GM23338 (cell line): Measurements from ENCODE around the gene CATSPERZ. TPM values are rescaled to one million over a fixed set of nuclear protein-coding genes. Genes with fewer than 3 reads are reported as not detected.

Experiments
- ATAC-seq: fragments of 200-7000 bp; cut with Tn5 transposase; 3 replicates; pipeline ENCODE4 v1.9.1; 2020
- DNase-seq: peaks from one replicate; pipeline ENCODE4 v3.0.0-alpha.2; 2015; ENCODE audit warnings: low spot score
- H2AFZ ChIP-seq: fragments of 200-600 bp; sonication (generic); 2 replicates; pipeline ENCODE4 v1.8.0; 2016; ENCODE audit warnings: antibody characterized with exemption, mild to moderate bottlenecking, moderate library complexity
- H3F3A ChIP-seq: fragments of 200-600 bp; sonication (generic); replicated peaks from 2 replicates; pipeline ENCODE4 v1.8.0; 2017; ENCODE audit warnings: antibody characterized with exemption, mixed run types, low read depth
- H3K27ac ChIP-seq: fragments of 200-600 bp; sonication (generic); 2 replicates; pipeline ENCODE4 v1.6.1; 2016; ENCODE audit warnings: low read depth
- H3K27me3 ChIP-seq: fragments of 200-600 bp; sonication (generic); 2 replicates; pipeline ENCODE4 v1.8.0; 2016; ENCODE audit warnings: mild to moderate bottlenecking, mixed run types, moderate library complexity; ENCODE audit not compliant: insufficient read depth
- H3K36me3 ChIP-seq: fragments of 200-600 bp; sonication (generic); 2 replicates; pipeline ENCODE4 v1.8.0; 2016; ENCODE audit warnings: mild to moderate bottlenecking; ENCODE audit not compliant: insufficient read depth
- H3K4me1 ChIP-seq: fragments of 200-600 bp; sonication (generic); 2 replicates; pipeline ENCODE4 v1.8.0; 2016; ENCODE audit warnings: mild to moderate bottlenecking, moderate library complexity; ENCODE audit not compliant: insufficient read depth
- H3K4me2 ChIP-seq: fragments of 200-600 bp; sonication (generic); 2 replicates; pipeline ENCODE4 v1.7.1; 2017; ENCODE audit warnings: mixed run types
- H3K4me3 ChIP-seq: fragments of 200-600 bp; sonication (generic); 2 replicates; pipeline ENCODE4 v1.6.1; 2016; ENCODE audit warnings: mixed run types
- H3K79me2 ChIP-seq: fragments of 200-600 bp; sonication (generic); replicated peaks from 2 replicates; pipeline ENCODE4 v1.8.0; 2017; ENCODE audit warnings: mild to moderate bottlenecking; ENCODE audit not compliant: insufficient read depth
- H3K9me2 ChIP-seq: fragments of 200-600 bp; sonication (generic); 2 replicates; pipeline ENCODE4 v1.8.0; 2017; ENCODE audit not compliant: insufficient read depth
- H4K20me1 ChIP-seq: fragments of 200-600 bp; sonication (generic); replicated peaks from 2 replicates; pipeline ENCODE4 v1.8.0; 2017; ENCODE audit warnings: mild to moderate bottlenecking; ENCODE audit not compliant: insufficient read depth
- H3K27ac Mint-ChIP-seq: 2 replicates; pipeline ENCODE4 v1.8.0; 2020; ENCODE audit warnings: inconsistent platforms, mild to moderate bottlenecking, moderate library complexity, mixed read lengths
- H3K27me3 Mint-ChIP-seq: 3 replicates; pipeline ENCODE4 v1.8.0; 2022; ENCODE audit warnings: low read depth, mild to moderate bottlenecking, moderate library complexity, mixed read lengths, inconsistent platforms; ENCODE audit not compliant: insufficient read depth, poor library complexity
- H3K36me3 Mint-ChIP-seq: 3 replicates; pipeline ENCODE4 v1.8.0; 2021; ENCODE audit warnings: low read depth, mild to moderate bottlenecking, inconsistent platforms, moderate library complexity, mixed read lengths
- H3K4me1 Mint-ChIP-seq: 3 replicates; pipeline ENCODE4 v1.8.0; 2020; ENCODE audit warnings: mild to moderate bottlenecking, inconsistent platforms, mixed read lengths
- H3K4me3 Mint-ChIP-seq: 3 replicates; pipeline ENCODE4 v1.8.0; 2021; ENCODE audit warnings: moderate library complexity, mild to moderate bottlenecking, inconsistent platforms, mixed read lengths
- H3K9me3 Mint-ChIP-seq: 3 replicates; pipeline ENCODE4 v1.8.0; 2020; ENCODE audit warnings: moderate library complexity, mild to moderate bottlenecking, inconsistent platforms, mixed read lengths
- EZH2 ChIP-seq: fragments of 200-600 bp; sonication (generic); IDR thresholded peaks from one replicate; pipeline ENCODE4 v1.8.0; 2017; ENCODE audit warnings: antibody characterized with exemption, mild to moderate bottlenecking, low read depth; ENCODE audit not compliant: unreplicated experiment
- EZH2phosphoT487 ChIP-seq: fragments of 200-600 bp; sonication (generic); IDR thresholded peaks from one replicate; pipeline ENCODE4 v1.8.1; 2018; ENCODE audit warnings: antibody characterized with exemption; ENCODE audit not compliant: unreplicated experiment
- JUNB ChIP-seq: IDR thresholded peaks from one replicate; pipeline ENCODE4 v1.6.1; 2016; ENCODE audit warnings: antibody characterized with exemption; ENCODE audit not compliant: unreplicated experiment
- NANOG ChIP-seq: IDR thresholded peaks from 2 replicates; pipeline ENCODE4 v1.6.1; 2016; ENCODE audit warnings: antibody characterized with exemption, borderline replicate concordance
- POLR2AphosphoS5 ChIP-seq: IDR thresholded peaks from 2 replicates; pipeline ENCODE4 v1.6.1; 2016; ENCODE audit warnings: antibody characterized with exemption, low read depth
- STAT1 ChIP-seq: IDR thresholded peaks from one replicate; pipeline ENCODE4 v1.6.1; 2016; ENCODE audit warnings: antibody characterized with exemption; ENCODE audit not compliant: unreplicated experiment
- polyA plus RNA-seq: library from polyadenylated mRNA; unstranded; fragments of >200 nt; fragmentation: Nextera tagmentation; extraction: Ambion mirVana; gene quantifications from 2 replicates; pipeline ENCODE4 v1.2.1, GENCODE V29; 2016
- total RNA-seq: library from RNA; depleted of rRNA; stranded (reverse); fragments of >200 nt; shearing (Covaris generic); gene quantifications from 2 replicates; pipeline ENCODE4 v1.2.3, GENCODE V29; 2014
- TF ChIP-seq, protein P1 (sequence below), 2 experiments: fragments of 200-600 bp in 1 of 2; sonication (generic) in 1 of 2; conservative IDR thresholded peaks; 2 replicates each; pipeline versions ENCODE4 v1.5.1 to v1.6.1; 2016 to 2017; ENCODE audit warnings: antibody characterized with exemption in 2 of 2, low read depth in 2 of 2, mild to moderate bottlenecking in 2 of 2, moderate library complexity in 1 of 2
- TF ChIP-seq, protein P2 (sequence below): IDR thresholded peaks from one replicate; pipeline ENCODE4 v1.6.1; 2018; ENCODE audit warnings: antibody characterized with exemption; ENCODE audit not compliant: unreplicated experiment

Gene CATSPERZ
- total and polyA plus RNA-seq, 2 experiments from 2014 or later: 0.99 TPM; not detected in 1

DNA sequence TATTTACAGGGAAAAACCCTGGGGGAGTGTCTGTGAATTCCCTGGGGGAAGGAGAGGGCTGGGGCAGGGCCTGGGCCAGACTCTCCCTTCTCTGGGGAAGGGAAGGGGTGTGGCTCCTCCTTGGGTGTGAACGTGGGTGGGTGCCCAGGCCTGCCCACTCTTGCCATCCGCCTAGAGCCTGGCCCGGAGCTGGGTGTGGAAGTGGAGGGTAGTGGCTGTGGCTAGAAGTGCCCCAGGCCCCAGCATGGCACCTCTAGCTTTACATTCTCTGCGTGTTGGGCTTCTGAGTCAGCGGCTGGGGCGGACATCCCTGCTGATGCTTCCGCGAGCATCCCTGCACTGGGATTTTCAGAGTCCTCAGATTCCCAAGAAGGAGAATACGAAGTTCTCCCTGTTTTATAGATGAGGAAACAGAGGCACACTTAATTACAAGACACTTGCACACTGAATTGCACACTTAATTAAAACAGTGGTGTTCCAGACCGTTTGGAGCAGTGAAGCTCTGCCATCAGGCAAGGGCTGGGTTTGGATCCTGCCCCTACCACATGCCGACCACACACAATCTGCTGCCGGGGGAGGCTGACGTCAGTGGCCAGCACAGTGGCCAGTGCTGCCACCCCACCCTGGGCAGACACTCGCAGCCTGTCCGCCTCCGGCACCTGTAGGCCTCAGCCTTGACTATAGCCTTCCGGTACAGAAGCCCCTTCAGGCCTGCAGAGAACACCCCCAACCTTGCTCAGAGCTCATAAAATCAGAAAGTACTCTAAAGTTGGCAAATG, 23.3 kb upstream of the CATSPERZ start (continued):
- TF ChIP-seq, protein P1, sequence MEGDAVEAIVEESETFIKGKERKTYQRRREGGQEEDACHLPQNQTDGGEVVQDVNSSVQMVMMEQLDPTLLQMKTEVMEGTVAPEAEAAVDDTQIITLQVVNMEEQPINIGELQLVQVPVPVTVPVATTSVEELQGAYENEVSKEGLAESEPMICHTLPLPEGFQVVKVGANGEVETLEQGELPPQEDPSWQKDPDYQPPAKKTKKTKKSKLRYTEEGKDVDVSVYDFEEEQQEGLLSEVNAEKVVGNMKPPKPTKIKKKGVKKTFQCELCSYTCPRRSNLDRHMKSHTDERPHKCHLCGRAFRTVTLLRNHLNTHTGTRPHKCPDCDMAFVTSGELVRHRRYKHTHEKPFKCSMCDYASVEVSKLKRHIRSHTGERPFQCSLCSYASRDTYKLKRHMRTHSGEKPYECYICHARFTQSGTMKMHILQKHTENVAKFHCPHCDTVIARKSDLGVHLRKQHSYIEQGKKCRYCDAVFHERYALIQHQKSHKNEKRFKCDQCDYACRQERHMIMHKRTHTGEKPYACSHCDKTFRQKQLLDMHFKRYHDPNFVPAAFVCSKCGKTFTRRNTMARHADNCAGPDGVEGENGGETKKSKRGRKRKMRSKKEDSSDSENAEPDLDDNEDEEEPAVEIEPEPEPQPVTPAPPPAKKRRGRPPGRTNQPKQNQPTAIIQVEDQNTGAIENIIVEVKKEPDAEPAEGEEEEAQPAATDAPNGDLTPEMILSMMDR (conservative IDR thresholded peaks at IDR 0.05; ENCODE audit: low read depth in 2 of 2): no peak
- TF ChIP-seq JUNB (no peak), STAT1 (no peak), NANOG (no peak), POLR2AphosphoS5 (no peak), EZH2phosphoT487 (no peak)
- TF ChIP-seq, protein P2, sequence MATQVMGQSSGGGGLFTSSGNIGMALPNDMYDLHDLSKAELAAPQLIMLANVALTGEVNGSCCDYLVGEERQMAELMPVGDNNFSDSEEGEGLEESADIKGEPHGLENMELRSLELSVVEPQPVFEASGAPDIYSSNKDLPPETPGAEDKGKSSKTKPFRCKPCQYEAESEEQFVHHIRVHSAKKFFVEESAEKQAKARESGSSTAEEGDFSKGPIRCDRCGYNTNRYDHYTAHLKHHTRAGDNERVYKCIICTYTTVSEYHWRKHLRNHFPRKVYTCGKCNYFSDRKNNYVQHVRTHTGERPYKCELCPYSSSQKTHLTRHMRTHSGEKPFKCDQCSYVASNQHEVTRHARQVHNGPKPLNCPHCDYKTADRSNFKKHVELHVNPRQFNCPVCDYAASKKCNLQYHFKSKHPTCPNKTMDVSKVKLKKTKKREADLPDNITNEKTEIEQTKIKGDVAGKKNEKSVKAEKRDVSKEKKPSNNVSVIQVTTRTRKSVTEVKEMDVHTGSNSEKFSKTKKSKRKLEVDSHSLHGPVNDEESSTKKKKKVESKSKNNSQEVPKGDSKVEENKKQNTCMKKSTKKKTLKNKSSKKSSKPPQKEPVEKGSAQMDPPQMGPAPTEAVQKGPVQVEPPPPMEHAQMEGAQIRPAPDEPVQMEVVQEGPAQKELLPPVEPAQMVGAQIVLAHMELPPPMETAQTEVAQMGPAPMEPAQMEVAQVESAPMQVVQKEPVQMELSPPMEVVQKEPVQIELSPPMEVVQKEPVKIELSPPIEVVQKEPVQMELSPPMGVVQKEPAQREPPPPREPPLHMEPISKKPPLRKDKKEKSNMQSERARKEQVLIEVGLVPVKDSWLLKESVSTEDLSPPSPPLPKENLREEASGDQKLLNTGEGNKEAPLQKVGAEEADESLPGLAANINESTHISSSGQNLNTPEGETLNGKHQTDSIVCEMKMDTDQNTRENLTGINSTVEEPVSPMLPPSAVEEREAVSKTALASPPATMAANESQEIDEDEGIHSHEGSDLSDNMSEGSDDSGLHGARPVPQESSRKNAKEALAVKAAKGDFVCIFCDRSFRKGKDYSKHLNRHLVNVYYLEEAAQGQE: no peak

DNA sequence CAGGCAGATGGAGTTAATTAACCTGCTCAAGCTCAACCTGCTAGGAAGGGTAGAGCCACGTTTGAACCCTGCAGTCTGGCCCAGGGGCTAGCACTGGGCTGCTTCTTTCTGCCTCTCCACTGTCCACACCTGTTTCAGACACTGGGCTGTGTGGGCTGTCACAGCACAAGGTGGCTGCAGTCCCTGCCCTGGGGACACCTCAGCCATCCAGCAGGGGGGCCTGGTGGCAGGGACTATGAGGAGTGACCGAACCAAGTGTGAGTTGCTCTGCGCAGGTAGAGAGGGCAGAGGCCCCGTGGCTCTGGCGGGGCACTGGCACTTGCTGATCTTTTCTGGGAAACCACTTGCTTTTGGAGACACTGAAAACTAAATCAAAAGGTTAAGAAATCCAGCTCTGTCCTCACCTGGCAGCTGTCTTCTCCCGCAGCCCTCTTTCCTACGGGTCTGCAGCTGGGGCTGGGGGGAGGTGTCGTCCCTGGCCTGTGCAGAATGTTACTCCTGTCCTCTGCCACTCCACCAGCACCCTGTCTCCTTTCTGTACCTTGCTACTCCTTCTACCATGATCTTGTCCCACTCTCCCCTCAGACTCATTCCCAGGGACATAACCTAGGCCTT, 21.5 kb upstream of the CATSPERZ start:
- H3K27me3 ChIP-seq: no peaks in the 10 kb centered on the region
- no peak overlapping the region for H3K4me3 ChIP-seq
- Mint-ChIP-seq H3K4me1 (peaks cover 4% of the 10 kb centered on the region; the same call in 2 of the 3 replicates), H3K36me3 (peaks cover 10% of the 10 kb centered on the region), H3K4me3 (no peak overlapping the region), H3K27ac (no peak overlapping the region), H3K27me3 (peaks cover 7% of the 10 kb centered on the region), H3K9me3 (no peaks in the 10 kb centered on the region)
- H2AFZ ChIP-seq: no peak overlapping the region
- no peaks in the 10 kb centered on the region for H3K9me2 ChIP-seq
- no peaks in the 10 kb centered on the region for H3K36me3 ChIP-seq
- DNase-seq: no peak
- H3K27ac ChIP-seq: no peak overlapping the region
- no peak overlapping the region for H3K4me2 ChIP-seq
- no peaks in the 10 kb centered on the region; the same call in 1 of the 2 replicates for H4K20me1 ChIP-seq
- no peak for ATAC-seq
- H3F3A ChIP-seq: no peaks in the 10 kb centered on the region
- no peaks in the 10 kb centered on the region for H3K79me2 ChIP-seq
- peaks cover 1% of the 10 kb centered on the region for H3K4me1 ChIP-seq
- TF ChIP-seq EZH2phosphoT487 (no peak), JUNB (no peak), EZH2 (no peak), POLR2AphosphoS5 (no peak)
- TF ChIP-seq, protein P1 (conservative IDR thresholded peaks at IDR 0.05; ENCODE audit: low read depth in 2 of 2): no peak
